T-helper 22 cell (primary cell): ENCODE data around the gene CDH16.
A peak's percentile ranks its signal among the peaks of the same experiment; 100 is the strongest.

Experiments
- DNase-seq: peaks from one replicate; pipeline ENCODE4 v3.0.0-alpha.2; 2020; ENCODE audit warnings: low read depth

The CDH16 gene

GRCh38 chr16:66894948-66895688, 23.6 kb downstream of the CDH16 start:
- no peak for DNase-seq

GRCh38 chr16:66894055-66894454, 24.6 kb downstream of the CDH16 start:
- DNase-seq: no peak

GRCh38 chr16:66891797-66892196, 26.9 kb downstream of the CDH16 start:
- no peak for DNase-seq

GRCh38 chr16:66891360-66891759, 27.3 kb downstream of the CDH16 start:
- DNase-seq: no peak

GRCh38 chr16:66890799-66891198, 27.9 kb downstream of the CDH16 start:
- DNase-seq: no peak

GRCh38 chr16:66889622-66890021, 29.1 kb downstream of the CDH16 start:
- no peak for DNase-seq

GRCh38 chr16:66888647-66889615, 29.8 kb downstream of the CDH16 start:
- DNase-seq: no peak

GRCh38 chr16:66886914-66887313, 31.8 kb downstream of the CDH16 start:
- no peak for DNase-seq

GRCh38 chr16:66886321-66886720, 32.4 kb downstream of the CDH16 start:
- no peak for DNase-seq

- DNase-seq: no peak
Observed at GRCh38 chr16:66885491-66885890, 33.2 kb downstream of the CDH16 start.

- no peak for DNase-seq
Observed at GRCh38 chr16:66882702-66883101, 36.0 kb downstream of the CDH16 start.

- no peak for DNase-seq
Observed at GRCh38 chr16:66881964-66882508, 36.6 kb downstream of the CDH16 start.

GRCh38 chr16:66881560-66881959, 37.1 kb downstream of the CDH16 start:
- DNase-seq: no peak

- DNase-seq: no peak
Observed at GRCh38 chr16:66881014-66881417, 37.7 kb downstream of the CDH16 start.

- DNase-seq: peak; percentile 82
Observed at GRCh38 chr16:66880288-66881013, 38.2 kb downstream of the CDH16 start, which contains the start of gene PDP2. PDP2 (plus strand) TSS chr16:66880515; CDS start chr16:66884285, 3,770 bp downstream.

GRCh38 chr16:66878067-66878466, 40.6 kb downstream of the CDH16 start:
- no peak for DNase-seq

- DNase-seq: no peak
Observed at GRCh38 chr16:66874079-66874775, 44.5 kb downstream of the CDH16 start.

GRCh38 chr16:66873685-66874055, 45.0 kb downstream of the CDH16 start:
- DNase-seq: no peak

- DNase-seq: peak; percentile 72
Observed at GRCh38 chr16:66872943-66873684, 45.6 kb downstream of the CDH16 start.

GRCh38 chr16:66872559-66872942, 46.1 kb downstream of the CDH16 start:
- DNase-seq: no peak

GRCh38 chr16:66871840-66872239, 46.8 kb downstream of the CDH16 start:
- no peak for DNase-seq
